GM13976 (cell line): Measurements from ENCODE around the gene ZMIZ1.

Experiments used
- DNase-seq: peaks from one replicate; pipeline ENCODE4 v3.0.0; 2012; ENCODE audit warnings: low spot score
- in situ Hi-C: fragments of 300-500 bp; cut with MboI; formaldehyde crosslinking; loops from one replicate; pipeline ENCODE4 v1.12.0; 2022; ENCODE audit warnings: low sequenced_read_pairs, mixed read lengths, inconsistent platforms; ENCODE audit not compliant: unreplicated experiment
- TF ChIP-seq, protein P1 (sequence below): IDR thresholded peaks from 2 replicates; pipeline ENCODE4 v1.5.1; 2012; ENCODE audit warnings: borderline replicate concordance, mild to moderate bottlenecking; ENCODE audit not compliant: insufficient read depth; ENCODE audit errors: extremely low read depth, missing control alignments, control extremely low read depth

Gene ZMIZ1

DNA sequence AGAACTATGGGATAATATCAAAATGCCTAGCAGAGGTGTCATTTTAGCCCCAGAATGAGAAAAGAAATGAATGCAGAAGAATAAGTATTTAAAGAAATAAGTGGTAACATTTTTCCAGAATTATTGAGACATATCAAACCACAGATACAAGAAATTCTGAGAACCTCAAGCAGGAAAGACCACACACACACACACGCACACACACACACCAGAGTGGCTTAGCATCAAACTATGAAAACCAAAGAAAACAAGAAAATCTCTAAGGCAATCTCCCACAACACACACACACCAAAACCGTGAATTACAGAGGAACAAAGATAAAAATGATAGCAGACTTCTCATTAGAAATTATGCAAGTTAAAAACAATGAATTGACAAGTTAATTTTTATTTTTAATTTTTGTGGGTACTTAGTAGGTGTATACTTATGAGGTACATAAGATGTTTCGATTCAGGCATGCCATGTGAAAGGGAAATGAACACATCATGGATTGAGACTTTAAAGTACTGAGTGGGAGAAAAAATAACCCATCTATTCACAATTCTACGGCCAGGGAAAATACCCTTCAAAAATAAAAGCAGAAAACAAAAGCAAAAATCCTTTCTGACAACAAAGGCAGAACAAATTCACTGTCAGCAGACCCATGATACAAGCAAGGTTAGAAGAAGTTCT lies 293.1 kb downstream of the ZMIZ1 start:
- peak; percentile 12 for DNase-seq
- TF ChIP-seq, protein P1, sequence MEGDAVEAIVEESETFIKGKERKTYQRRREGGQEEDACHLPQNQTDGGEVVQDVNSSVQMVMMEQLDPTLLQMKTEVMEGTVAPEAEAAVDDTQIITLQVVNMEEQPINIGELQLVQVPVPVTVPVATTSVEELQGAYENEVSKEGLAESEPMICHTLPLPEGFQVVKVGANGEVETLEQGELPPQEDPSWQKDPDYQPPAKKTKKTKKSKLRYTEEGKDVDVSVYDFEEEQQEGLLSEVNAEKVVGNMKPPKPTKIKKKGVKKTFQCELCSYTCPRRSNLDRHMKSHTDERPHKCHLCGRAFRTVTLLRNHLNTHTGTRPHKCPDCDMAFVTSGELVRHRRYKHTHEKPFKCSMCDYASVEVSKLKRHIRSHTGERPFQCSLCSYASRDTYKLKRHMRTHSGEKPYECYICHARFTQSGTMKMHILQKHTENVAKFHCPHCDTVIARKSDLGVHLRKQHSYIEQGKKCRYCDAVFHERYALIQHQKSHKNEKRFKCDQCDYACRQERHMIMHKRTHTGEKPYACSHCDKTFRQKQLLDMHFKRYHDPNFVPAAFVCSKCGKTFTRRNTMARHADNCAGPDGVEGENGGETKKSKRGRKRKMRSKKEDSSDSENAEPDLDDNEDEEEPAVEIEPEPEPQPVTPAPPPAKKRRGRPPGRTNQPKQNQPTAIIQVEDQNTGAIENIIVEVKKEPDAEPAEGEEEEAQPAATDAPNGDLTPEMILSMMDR: no peak
- in situ Hi-C loops: no loop called here
